Measurements from ENCODE around the gene SPECC1L.

SPECC1L gene

GRCh38 chr22:24430431-24431308, 160.0 kb downstream of the SPECC1L start:
- no peak for DNase-seq

GRCh38 chr22:24431309-24432034, 160.8 kb downstream of the SPECC1L start:
- DNase-seq = no peak

- peak; percentile 82 for DNase-seq
Measured at GRCh38 chr22:24432059-24432853, 161.6 kb downstream of the SPECC1L start.

GRCh38 chr22:24433001-24433827, 162.6 kb downstream of the SPECC1L start:
- no peak for DNase-seq

- no peak for DNase-seq
Measured at GRCh38 chr22:24433828-24434470, 163.3 kb downstream of the SPECC1L start.

GRCh38 chr22:24434471-24435322, 164.1 kb downstream of the SPECC1L start:
- no peak for DNase-seq

- DNase-seq = no peak
Measured at GRCh38 chr22:24435323-24435645, 164.7 kb downstream of the SPECC1L start.

- no peak for DNase-seq
Measured at GRCh38 chr22:24435861-24436371, 165.3 kb downstream of the SPECC1L start.

GRCh38 chr22:24436553-24436952, 165.9 kb downstream of the SPECC1L start:
- DNase-seq = no peak

GRCh38 chr22:24437091-24437490, 166.5 kb downstream of the SPECC1L start:
- no peak for DNase-seq

GRCh38 chr22:24437741-24438328, 167.2 kb downstream of the SPECC1L start:
- peak; percentile 3 for DNase-seq

GRCh38 chr22:24440270-24440717, 169.7 kb downstream of the SPECC1L start:
- peak; percentile 6 for DNase-seq

- no peak for DNase-seq
Measured at GRCh38 chr22:24440718-24441405, 170.2 kb downstream of the SPECC1L start.

- no peak for DNase-seq
Measured at GRCh38 chr22:24441406-24442351, 171.0 kb downstream of the SPECC1L start.

- no peak for DNase-seq
Measured at GRCh38 chr22:24442352-24442744, 171.7 kb downstream of the SPECC1L start.

GRCh38 chr22:24443668-24444067, 173.0 kb downstream of the SPECC1L start:
- no peak for DNase-seq

GRCh38 chr22:24444251-24444650, 173.6 kb downstream of the SPECC1L start:
- DNase-seq = no peak

- DNase-seq = no peak
Measured at GRCh38 chr22:24444729-24445466, 174.3 kb downstream of the SPECC1L start.

Data from NCI-H226 (cell line).